ENCODE data around the gene MYOM3.
"Not testable (repeated sequence)": the region's sequence is repeated elsewhere in the genome, so short reads cannot be mapped to it uniquely, and the experiment has no call there.

Gene MYOM3

DNA sequence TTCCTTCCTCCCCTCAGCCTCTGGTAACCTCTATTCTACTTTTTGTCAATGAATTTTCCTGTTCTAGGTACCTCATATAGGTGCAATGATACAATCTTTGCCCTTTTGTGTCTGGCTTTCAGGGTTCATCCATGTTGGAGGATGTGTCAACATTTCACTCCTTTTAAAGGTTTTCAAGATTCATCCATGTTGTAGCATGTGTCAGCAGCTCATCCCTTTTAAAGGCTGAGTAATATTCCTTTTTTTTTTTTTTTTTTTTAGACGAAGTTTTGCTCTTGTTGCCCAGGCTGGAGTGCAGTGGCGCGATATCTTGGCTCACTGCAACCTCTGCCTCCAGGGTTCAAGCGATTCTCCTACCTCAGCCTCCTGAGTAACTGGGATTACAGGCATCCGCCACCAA is 67.3 kb downstream of the MYOM3 start:
- not testable (repeated sequence) for H3K36me3 Mint-ChIP-seq (ENCODE audit: low read depth)

GRCh38 chr1:24043345-24044032 is 68.4 kb downstream of the MYOM3 start:
- Mint-ChIP-seq H3K36me3 (ENCODE audit: low read depth) (no peaks in the 10 kb centered on the region), H3K27me3 (peaks cover 3% of the 10 kb centered on the region), H3K27ac (no peak overlapping the region), H3K4me3 (no peak overlapping the region), H3K4me1 (ENCODE audit: low read depth) (peaks cover 14% of the 10 kb centered on the region), H3K9me3 (no peaks in the 10 kb centered on the region)

More for the DNA sequence above, 67.3 kb downstream of the MYOM3 start:
- not testable (repeated sequence) for H3K27ac Mint-ChIP-seq, H3K4me3 Mint-ChIP-seq, H3K27me3 Mint-ChIP-seq, H3K9me3 Mint-ChIP-seq
- H3K4me1 Mint-ChIP-seq (ENCODE audit: low read depth): peaks cover 14% of the 10 kb centered on the region

DNA sequence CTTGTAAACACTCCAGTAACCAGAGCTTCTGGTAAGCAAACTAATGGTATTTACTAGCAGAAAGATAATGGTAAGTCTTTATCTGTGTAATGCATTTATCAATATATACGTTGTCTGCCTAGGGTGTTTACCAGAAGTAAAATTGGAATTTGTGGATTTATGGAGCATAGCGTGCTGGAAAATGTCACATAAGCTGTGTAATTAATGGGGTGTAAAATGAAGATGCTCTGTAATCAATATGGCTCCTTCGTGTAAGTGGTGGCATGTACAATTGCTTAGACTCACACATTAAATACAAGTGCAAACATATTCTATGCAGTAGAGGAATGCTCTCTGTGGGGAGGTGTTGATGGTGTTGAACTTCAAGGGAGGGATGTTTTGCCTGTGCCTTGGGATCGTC is 69.6 kb downstream of the MYOM3 start:
- no peak overlapping the region for H3K4me3 Mint-ChIP-seq
- H3K27me3 Mint-ChIP-seq: peaks cover 2% of the 10 kb centered on the region
- H3K36me3 Mint-ChIP-seq (ENCODE audit: low read depth): no peaks in the 10 kb centered on the region
- no peak overlapping the region for H3K27ac Mint-ChIP-seq
- H3K4me1 Mint-ChIP-seq (ENCODE audit: low read depth): peaks cover 14% of the 10 kb centered on the region
- no peaks in the 10 kb centered on the region for H3K9me3 Mint-ChIP-seq

DNA sequence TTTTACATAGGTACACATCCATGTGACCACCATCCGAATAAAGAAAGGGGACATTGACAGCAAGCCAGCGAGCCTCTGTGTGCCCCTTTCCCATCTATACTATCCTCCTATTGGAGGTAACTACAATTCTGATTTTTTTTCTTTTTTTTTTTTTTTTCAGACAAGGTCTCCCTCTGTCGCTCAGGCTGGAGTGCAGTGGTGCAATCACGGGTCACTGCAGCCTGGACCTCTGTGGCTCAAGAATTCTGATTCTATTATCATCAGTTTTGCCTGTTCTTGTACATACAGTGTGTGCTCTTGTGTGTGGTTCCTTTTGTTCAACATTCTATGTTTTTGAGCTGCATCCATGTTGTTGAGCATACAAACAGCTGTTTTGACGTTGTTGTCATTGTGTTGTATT is 75.8 kb downstream of the MYOM3 start:
- Mint-ChIP-seq H3K4me3 (no peak overlapping the region), H3K9me3 (no peaks in the 10 kb centered on the region), H3K4me1 (ENCODE audit: low read depth) (no peaks in the 10 kb centered on the region), H3K27me3 (peaks cover 3% of the 10 kb centered on the region), H3K36me3 (ENCODE audit: low read depth) (no peaks in the 10 kb centered on the region), H3K27ac (no peak overlapping the region)

GRCh38 chr1:24032981-24033380 is 79.0 kb downstream of the MYOM3 start:
- H3K27ac Mint-ChIP-seq: no peak overlapping the region
- no peaks in the 10 kb centered on the region for H3K4me1 Mint-ChIP-seq (ENCODE audit: low read depth)
- H3K4me3 Mint-ChIP-seq: no peak overlapping the region
- no peaks in the 10 kb centered on the region for H3K36me3 Mint-ChIP-seq (ENCODE audit: low read depth)
- H3K27me3 Mint-ChIP-seq: peaks cover 3% of the 10 kb centered on the region
- H3K9me3 Mint-ChIP-seq: no peaks in the 10 kb centered on the region

DNA sequence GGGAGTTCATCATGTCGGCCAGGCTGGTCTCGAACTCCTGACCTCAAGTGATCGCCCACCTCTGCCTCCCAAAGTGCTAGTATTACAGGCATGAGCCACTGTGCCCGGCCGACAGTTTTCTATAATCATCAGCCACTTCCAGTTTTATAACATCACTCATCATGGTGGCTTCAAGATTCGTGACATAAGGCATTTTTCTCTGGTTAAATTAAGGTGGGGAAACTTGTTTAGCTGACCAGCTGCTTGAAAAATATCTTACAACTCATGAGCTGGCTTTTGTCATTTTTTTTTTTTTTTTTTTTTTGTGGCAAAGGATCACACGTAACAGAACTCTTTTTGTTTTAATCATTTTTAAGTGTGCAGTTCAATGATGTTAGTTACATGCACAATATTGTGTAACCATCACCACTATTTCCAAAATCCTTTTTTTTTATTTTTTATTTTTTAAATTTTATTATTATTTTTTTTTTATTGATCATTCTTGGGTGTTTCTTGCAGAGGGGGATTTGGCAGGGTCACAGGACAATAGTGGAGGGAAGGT is 80.9 kb downstream of the MYOM3 start:
- H3K4me1 Mint-ChIP-seq (ENCODE audit: low read depth); H3K27ac Mint-ChIP-seq; H3K4me3 Mint-ChIP-seq; H3K36me3 Mint-ChIP-seq (ENCODE audit: low read depth); H3K9me3 Mint-ChIP-seq; H3K27me3 Mint-ChIP-seq: not testable (repeated sequence)

DNA sequence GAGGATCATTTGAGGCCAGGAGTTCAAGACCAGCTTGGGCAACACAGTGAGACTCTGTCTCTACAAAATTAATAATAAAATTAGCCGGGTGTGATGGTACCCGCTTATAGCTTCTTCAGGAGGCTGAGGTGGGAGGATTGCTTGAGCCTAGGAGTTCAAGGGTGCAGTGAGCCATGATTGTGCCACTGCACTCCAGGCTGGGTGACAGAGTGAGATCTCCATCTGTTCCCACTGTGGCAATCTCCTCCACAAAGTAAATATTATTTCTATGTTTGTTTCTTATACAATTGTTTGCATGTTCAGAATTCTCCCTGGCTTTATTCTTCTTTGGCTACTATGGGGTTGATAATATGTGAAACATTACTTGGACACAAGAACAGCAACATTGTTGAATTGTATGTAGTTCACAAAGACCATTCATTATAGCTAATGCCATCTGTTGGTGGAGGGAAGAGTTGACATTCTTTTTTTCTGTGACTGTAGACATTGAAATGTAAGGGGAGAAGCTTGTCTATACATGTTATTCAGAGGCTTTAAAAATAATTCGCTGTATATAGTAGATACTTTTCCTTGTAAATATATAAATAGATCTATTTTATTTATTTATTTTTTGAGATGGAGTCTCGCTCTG is 84.0 kb downstream of the MYOM3 start:
- Mint-ChIP-seq H3K4me1 (ENCODE audit: low read depth) (no peaks in the 10 kb centered on the region), H3K4me3 (no peak overlapping the region), H3K9me3 (no peaks in the 10 kb centered on the region), H3K36me3 (ENCODE audit: low read depth) (no peaks in the 10 kb centered on the region), H3K27me3 (no peaks in the 10 kb centered on the region), H3K27ac (no peak overlapping the region)

DNA sequence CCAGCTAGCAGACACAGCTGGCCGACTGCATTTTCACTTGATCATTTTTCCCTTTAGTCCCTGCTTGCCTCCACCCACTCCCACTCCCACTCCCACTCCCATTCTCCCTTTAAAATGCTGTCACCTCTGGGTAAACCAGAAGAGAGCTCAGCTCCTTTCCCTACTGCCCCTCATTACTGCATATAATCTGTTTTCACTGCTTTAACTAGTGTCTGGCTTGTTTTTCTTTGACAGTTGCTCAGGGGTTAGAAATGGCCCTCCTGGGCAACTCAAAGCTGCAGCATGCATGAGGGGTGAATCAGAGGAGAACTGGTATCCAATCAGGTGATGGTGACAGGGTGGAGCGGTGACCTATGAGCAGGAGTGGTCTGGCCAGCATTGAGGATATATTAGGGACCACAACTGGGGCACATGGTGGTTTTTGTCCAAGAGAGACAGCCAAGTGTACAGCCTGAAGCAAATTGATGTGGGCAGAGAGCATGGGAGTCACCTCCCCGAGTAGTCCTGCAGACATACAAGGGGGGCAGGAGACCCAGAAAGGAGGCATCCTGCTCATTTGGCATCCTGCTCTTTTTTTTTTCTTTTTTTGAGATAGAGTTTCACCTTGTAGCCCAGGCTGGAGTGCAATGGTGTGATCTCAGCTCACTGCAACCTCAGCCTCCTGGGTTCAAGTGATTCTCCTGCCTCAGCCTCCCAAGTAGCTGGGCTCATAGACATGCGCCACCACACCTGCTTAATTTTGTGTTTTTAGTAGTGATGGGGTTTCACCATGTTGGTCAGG is 89.2 kb downstream of the MYOM3 start:
- Mint-ChIP-seq H3K4me1 (ENCODE audit: low read depth) (no peaks in the 10 kb centered on the region), H3K27ac (no peak overlapping the region), H3K27me3 (no peaks in the 10 kb centered on the region), H3K4me3 (no peak overlapping the region), H3K9me3 (no peaks in the 10 kb centered on the region), H3K36me3 (ENCODE audit: low read depth) (no peaks in the 10 kb centered on the region)

GRCh38 chr1:24021403-24022266 is 90.3 kb downstream of the MYOM3 start:
- Mint-ChIP-seq H3K4me1 (ENCODE audit: low read depth) (no peaks in the 10 kb centered on the region), H3K27ac (no peak overlapping the region), H3K4me3 (no peak overlapping the region), H3K9me3 (no peaks in the 10 kb centered on the region), H3K27me3 (no peaks in the 10 kb centered on the region), H3K36me3 (ENCODE audit: low read depth) (no peaks in the 10 kb centered on the region)

DNA sequence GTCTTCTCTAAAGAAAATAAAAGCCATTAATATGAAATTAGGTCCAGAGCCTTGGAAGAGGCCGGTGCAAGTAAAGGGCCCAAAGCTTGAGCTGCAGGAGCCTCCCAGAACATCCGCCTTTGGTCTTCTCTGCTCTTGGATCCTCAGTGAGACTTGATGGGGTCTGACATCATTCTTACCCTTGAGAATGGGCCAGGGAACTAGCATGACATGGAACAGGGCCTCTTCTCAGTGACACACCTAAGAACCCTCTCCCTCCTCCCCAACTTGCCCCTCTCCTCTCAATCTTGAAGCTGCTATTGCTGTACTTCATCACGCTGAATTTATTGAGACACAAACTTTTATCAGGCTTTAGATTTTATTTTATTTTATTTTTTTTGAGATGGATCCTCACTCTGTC is 91.5 kb downstream of the MYOM3 start:
- H3K9me3 Mint-ChIP-seq: no peaks in the 10 kb centered on the region
- H3K36me3 Mint-ChIP-seq (ENCODE audit: low read depth): no peaks in the 10 kb centered on the region
- no peak overlapping the region for H3K27ac Mint-ChIP-seq
- no peaks in the 10 kb centered on the region for H3K27me3 Mint-ChIP-seq
- H3K4me1 Mint-ChIP-seq (ENCODE audit: low read depth): no peaks in the 10 kb centered on the region
- no peak overlapping the region for H3K4me3 Mint-ChIP-seq

- Mint-ChIP-seq H3K27ac (no peak overlapping the region), H3K9me3 (no peaks in the 10 kb centered on the region), H3K27me3 (no peaks in the 10 kb centered on the region), H3K36me3 (ENCODE audit: low read depth) (no peaks in the 10 kb centered on the region), H3K4me1 (ENCODE audit: low read depth) (no peaks in the 10 kb centered on the region), H3K4me3 (no peak overlapping the region)
These were observed 91.9 kb downstream of the MYOM3 start for GRCh38 chr1:24020025-24020424.

DNA sequence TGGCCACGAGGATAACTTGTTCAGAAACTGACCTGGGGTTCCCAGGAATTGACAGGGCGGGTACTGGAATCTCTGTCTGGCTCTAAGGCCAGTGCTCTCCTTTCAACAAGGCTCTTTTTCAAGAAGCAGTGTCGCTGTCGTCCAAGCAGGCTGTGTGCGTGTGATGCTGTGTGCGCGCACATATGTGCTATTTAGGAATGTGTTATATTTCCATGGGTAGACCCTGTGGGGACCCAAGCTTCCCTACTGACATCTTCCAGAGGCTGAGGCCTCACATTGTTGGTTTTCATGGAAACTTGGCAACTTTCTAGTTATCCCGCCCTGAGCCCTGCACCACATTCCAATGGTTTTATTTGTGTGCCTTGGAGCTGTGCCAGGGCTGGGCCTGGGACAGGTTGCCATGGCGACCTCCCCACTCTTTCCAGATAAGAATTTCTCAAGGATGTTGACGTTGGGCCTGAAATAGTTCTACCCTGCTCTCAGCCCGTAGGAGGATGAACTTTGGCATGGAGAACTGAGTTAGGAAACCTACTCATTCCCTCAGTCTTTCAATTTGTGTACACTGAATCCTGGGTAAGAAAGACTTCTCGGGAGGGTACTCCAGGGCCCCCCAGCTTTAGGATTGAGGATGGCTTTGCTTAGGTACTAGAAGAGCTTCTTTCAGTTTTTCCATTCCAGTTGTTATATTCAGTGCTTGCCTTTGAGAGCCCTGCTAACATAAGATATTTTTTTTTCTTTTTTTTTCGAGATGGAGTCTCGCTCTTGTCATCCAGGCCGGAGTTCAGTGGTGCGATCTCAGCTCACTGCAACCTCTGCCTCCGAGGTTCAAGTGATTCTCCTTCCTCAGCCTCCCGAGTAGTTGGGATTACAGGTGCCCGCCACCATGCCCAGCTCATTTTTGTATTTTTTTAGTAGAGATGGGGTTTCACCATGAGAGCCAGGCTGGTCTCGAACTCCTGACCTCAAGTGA is 93.0 kb downstream of the MYOM3 start:
- Mint-ChIP-seq H3K9me3 (no peaks in the 10 kb centered on the region), H3K27me3 (no peaks in the 10 kb centered on the region), H3K27ac (no peak overlapping the region), H3K4me1 (ENCODE audit: low read depth) (no peaks in the 10 kb centered on the region), H3K4me3 (no peak overlapping the region), H3K36me3 (ENCODE audit: low read depth) (no peaks in the 10 kb centered on the region)

- peaks cover 5% of the 10 kb centered on the region for H3K27me3 Mint-ChIP-seq
- no peaks in the 10 kb centered on the region for H3K9me3 Mint-ChIP-seq
- no peaks in the 10 kb centered on the region for H3K4me1 Mint-ChIP-seq (ENCODE audit: low read depth)
- no peak overlapping the region for H3K27ac Mint-ChIP-seq
- H3K36me3 Mint-ChIP-seq (ENCODE audit: low read depth): no peaks in the 10 kb centered on the region
- no peak overlapping the region for H3K4me3 Mint-ChIP-seq
These were observed 96.4 kb downstream of the MYOM3 start for GRCh38 chr1:24015221-24016210.

Data from stimulated activated naive CD8-positive, alpha-beta T cell treated with anti-CD3 and anti-CD28 coated beads, Interleukin-15, Interleukin-2, amounts not matched to agents 100 ng/mL and 50 ng/mL, for 24 hours (primary cell).